Right ventricle myocardium inferior (tissue), 1 donor: Measurements from ENCODE around the gene PSME2. TPM values are rescaled to one million over a fixed set of nuclear protein-coding genes. Genes with fewer than 3 reads are reported as not detected.
A peak's percentile ranks its signal among the peaks of the same experiment; 100 is the strongest.

Experiments
- ATAC-seq: fragments of 200-7000 bp; cut with Tn5 transposase; one replicate; pipeline ENCODE4 v1.9.1; 2020; ENCODE audit warnings: mild to moderate bottlenecking, moderate library complexity
- DNase-seq: peaks from one replicate; pipeline ENCODE4 v3.0.0; 2021; ENCODE audit errors: missing footprints
- intact Hi-C: fragments of 100-400 bp; cut with DNase I; formaldehyde crosslinking; loops from one replicate; pipeline ENCODE4 v1.11.0; 2022
- total RNA-seq: library from RNA; stranded (reverse); fragmentation: NEBNext Ultra II Directional; extraction: Animal tissue kit (Norgen Biotek cat#: 25700); gene quantifications from one replicate; pipeline ENCODE4 v1.2.1, GENCODE V29; 2021
- donor health status: DM: no; HTN: yes; CAD: no; lungs with severe emphysema.

Gene PSME2
- total RNA-seq, 1 donor from 2014 or later: 109 TPM

- intact Hi-C loops: no loop called here
- ATAC-seq (no peak), DNase-seq (no peak)
Observed at GRCh38 chr14:24127673-24128072, 18.7 kb downstream of the PSME2 start.

DNA sequence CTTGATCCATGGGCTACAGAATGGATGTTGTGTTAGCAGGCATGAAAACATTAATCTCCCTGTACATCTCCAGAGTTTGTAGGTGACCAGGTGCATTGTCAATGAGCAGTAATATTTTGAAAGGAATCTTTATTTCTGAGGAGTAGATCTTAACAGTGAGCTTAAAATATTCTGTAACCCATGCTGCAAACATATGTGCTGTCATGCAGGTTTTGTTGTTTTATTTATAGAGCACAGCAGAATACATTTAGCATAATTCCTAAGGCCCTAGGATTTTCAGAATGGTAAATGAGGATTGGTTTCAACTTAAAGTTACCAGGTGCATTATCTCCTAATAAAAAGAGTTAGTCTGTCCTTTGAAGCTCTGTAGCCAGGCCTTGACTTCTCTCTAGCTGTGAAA is 19.5 kb downstream of the PSME2 start:
- intact Hi-C loops: no loop called here
- DNase-seq (no peak), ATAC-seq (no peak)

GRCh38 chr14:24123424-24124417 is 22.7 kb downstream of the PSME2 start:
- no peak for DNase-seq
- ATAC-seq: no peak

GRCh38 chr14:24122898-24123297 is 23.5 kb downstream of the PSME2 start:
- ATAC-seq (peak; percentile 29), DNase-seq (no peak)
- intact Hi-C loops: no loop called here

More at GRCh38 chr14:24123424-24124417, 22.7 kb downstream of the PSME2 start:
- intact Hi-C loops: no loop called here

DNA sequence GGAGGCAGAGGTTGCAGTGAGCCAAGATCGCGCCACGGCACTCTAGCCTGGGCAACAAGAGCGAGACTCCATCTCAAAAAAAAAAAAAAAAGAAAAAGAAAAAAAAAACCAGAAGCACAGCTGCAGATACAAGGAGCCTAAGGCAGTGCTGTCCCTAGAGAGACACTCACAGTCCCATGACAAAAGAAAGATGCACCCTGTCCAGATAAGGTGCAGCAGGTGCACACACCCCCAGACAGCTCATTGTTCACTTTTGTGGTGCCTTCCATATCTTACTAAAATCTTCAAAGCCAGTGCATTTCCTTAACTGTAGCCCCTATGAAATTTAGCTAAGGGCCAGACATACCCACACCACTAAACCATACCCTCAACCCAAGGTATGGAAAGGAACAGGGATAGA is 24.0 kb downstream of the PSME2 start:
- DNase-seq (no peak), ATAC-seq (no peak)
- intact Hi-C loops: no loop called here

DNA sequence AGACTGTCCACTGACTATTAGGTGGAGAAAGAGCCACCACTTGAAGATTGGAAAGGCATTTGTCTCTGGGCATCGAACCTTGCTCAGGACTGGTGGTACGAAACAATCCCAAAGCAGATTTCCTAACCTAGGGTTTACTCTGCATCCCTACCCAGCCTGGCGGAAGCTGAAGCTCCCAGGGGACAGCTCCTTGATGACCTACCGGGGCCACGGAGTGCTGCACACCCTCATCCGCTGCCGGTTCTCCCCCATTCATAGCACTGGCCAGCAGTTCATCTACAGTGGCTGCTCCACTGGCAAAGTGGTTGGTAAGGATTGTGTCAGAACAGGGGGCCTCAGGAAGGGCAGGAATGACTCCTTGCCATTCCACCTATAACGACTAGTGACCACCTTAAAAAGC is 25.2 kb downstream of the PSME2 start:
- ATAC-seq (no peak), DNase-seq (no peak)
- intact Hi-C loops: no loop called here

DNA sequence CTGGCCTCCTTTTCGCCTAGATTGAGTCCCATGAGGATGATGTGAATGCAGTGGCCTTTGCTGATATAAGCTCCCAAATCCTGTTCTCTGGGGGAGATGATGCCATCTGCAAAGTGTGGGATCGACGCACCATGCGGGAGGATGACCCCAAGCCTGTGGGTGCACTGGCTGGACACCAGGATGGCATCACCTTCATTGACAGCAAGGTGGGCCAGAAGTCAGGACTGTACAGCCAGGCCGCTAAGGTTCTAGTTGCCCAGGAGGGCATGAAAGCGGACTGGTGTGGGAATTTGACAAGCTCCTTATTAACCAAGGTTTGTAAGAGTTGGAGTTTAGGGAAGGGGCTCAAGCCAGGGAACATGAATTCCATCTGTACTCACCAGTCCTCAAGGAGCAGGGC is 26.7 kb downstream of the PSME2 start:
- intact Hi-C loops: loop anchor here (5.0 kb wide), 1 partner anchor 1192 kb away; the partner anchor contains the start of gene PRMT5

GRCh38 chr14:24117179-24117578 is 29.2 kb downstream of the PSME2 start:
- ATAC-seq: no peak
- DNase-seq: no peak
- intact Hi-C loops: loop anchor here (5.0 kb wide), 1 partner anchor 1190 kb away; the partner anchor contains the start of gene PRMT5

More for the DNA sequence above, 26.7 kb downstream of the PSME2 start:
- DNase-seq (no peak), ATAC-seq (no peak)

- no peak for ATAC-seq
- no peak for DNase-seq
- intact Hi-C loops: loop anchor here (5.0 kb wide), 1 partner anchor 1189 kb away; the partner anchor contains the start of gene PRMT5
Observed at GRCh38 chr14:24116128-24116814, 30.1 kb downstream of the PSME2 start.

- ATAC-seq (no peak), DNase-seq (no peak)
- intact Hi-C loops: loop anchor here (5.0 kb wide), 1 partner anchor 1188 kb away; the partner anchor contains the start of gene PRMT5
Observed at GRCh38 chr14:24115422-24116127, 30.8 kb downstream of the PSME2 start.

GRCh38 chr14:24114532-24115421 is 31.6 kb downstream of the PSME2 start, which contains the start of the genes DCAF11 and NRL:
Gene DCAF11, plus strand, starts transcription at chr14:24114777. Its CDS starts 818 bp downstream, at chr14:24115595.
Gene NRL, minus strand, starts transcription at chr14:24114949. Its CDS starts 32,101 bp downstream, at chr14:24082848.
- intact Hi-C loops: loop anchor here (1.0 to 5.0 kb wide), 4 partner anchors 17 to 1187 kb away; partner anchors contain the start of genes IRF9, PRMT5 and RNF31
- ATAC-seq (peak; percentile 96), DNase-seq (peak; percentile 99)

DNA sequence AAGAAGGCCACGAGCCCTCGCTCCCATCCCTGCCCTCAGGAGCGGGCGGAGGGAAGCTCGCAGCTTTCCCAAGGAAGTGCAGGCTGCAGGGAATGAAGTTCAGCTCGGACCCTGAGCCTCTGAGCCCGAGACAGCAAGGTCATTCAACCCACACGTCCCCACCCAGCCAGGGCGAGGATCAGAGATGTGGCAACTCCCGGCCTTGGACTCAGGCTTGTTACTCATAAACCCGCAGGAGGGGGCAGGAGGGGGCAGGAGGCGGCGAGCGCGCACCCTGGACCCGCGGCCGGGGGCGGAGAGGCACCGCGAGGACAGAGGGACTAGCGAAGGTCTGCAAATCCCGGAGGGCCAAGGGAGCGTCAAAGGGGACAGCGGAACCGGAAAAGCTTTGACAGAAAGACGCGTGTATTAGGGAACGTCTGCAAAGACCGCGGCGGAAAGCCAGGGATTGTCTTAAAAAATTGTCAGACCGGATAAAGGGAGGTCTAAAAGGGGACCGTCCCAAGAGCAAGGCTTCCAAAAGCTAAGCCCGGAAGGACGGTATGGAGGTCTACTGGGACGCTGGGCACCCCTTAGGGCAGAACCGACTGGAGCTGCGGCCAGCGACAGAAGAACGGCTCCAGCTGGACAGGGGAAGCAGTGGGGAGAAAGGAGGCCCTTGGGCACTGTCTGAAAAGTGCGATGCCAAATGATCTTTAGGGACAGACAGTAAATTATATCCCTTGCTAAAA is 32.4 kb downstream of the PSME2 start:
- DNase-seq (peak; percentile 89), ATAC-seq (peak; percentile 53)
- intact Hi-C loops: loop anchor here (1.0 kb wide), 3 partner anchors 17 to 47 kb away; partner anchors contain the start of genes IRF9 and RNF31

DNA sequence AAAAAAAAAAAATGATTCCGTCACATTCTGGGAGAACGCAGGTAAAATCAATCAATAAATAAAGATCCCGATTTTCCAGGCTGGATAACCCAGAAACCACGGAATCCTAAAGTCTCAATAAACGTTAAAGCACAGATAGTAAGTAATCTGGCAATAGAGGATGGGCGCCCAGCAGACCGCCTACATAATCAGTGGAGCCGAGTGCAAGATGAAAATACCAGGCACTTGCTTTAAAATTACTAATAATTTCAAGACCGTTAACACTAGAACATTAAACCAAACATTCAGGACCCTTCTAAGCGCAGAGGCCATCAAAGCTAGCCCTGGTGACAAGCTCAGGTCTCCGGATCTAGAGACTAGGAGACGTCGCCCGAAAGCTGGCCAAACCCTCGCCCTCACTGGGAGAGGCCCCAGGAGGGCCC is 33.0 kb downstream of the PSME2 start:
- intact Hi-C loops: no loop called here
- DNase-seq: no peak
- ATAC-seq: no peak

DNA sequence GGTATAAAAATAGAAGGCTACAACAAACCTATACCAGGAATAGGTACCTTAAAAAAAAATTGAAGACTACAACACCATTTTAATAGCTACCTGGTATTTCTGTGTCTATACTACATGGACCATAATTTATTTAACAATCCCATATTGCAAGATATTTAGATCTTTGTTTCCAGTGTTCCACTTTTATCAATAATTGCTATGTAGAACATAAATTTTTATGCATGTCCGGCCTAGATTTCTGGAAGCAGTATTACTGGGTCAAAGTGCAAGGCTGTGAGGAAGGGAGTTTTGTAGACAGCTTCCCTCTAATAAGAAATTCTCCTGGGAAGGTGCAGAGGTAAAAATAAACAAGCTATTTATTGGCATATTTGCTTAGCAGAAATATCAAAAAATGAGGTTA is 35.9 kb downstream of the PSME2 start:
- ATAC-seq (no peak), DNase-seq (no peak)
- intact Hi-C loops: no loop called here

DNA sequence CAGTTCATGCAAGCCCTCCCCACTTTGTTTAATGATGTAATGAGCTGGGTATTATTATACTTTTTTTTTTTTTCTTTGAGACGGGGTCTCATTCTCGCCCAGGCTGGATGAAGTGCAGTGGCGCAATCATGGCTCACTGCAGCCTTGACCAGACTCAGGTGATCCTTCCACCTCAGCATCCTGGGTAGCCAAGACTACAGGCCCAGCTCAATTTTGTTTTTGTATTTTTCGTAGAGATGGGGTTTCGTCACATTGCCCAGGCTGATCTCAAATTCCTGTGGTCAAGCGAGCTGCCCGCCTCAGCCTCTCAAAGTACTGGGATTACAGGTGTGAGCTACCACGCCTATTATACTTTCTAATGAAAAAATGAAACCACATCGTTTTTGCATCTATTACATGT is 36.4 kb downstream of the PSME2 start:
- DNase-seq (no peak), ATAC-seq (no peak)
- intact Hi-C loops: no loop called here

GRCh38 chr14:24108336-24108874 is 38.0 kb downstream of the PSME2 start:
- intact Hi-C loops: loop anchor here (2.0 to 5.0 kb wide), 2 partner anchors 16 to 51 kb away; no protein-coding TSS in a partner anchor
- no peak for ATAC-seq
- DNase-seq: no peak
